Measurements from ENCODE around the gene OSTM1.

The OSTM1 gene

GRCh38 chr6:108113557-108114519, 39.3 kb upstream of the OSTM1 start:
- Mint-ChIP-seq H3K36me3 (no peaks in the 10 kb centered on the region), H3K9me3 (ENCODE audit: low read depth) (no peaks in the 10 kb centered on the region), H3K27ac (no peak overlapping the region), H3K4me1 (ENCODE audit: low read depth) (peaks cover 40% of the 10 kb centered on the region), H3K4me3 (peak overlapping the region; percentile 79), H3K27me3 (peaks cover 55% of the 10 kb centered on the region)

DNA sequence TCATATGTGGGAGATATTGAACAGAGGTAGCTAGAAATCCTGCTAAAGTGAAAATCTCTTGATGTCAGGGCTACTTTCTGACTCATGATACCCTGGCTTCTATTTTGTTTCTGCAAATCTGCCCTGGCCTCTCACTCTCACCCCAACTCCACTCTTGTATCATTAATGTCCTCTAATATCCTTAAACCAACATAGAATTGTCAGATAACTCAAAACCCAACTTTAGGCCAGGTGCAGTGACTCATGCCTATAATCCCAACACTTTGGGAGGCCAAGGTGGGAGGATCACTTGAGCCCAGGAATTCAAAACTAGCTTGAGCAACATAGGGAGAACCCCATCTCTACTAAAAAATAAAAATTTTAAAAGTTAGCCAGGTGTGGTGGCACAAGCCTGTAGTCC, 33.8 kb upstream of the OSTM1 start:
- no peaks in the 10 kb centered on the region for H3K9me3 Mint-ChIP-seq (ENCODE audit: low read depth)
- H3K4me3 Mint-ChIP-seq = no peak overlapping the region
- H3K4me1 Mint-ChIP-seq (ENCODE audit: low read depth) = peaks cover under 1% of the 10 kb centered on the region
- H3K36me3 Mint-ChIP-seq = no peaks in the 10 kb centered on the region
- H3K27me3 Mint-ChIP-seq = peaks cover 28% of the 10 kb centered on the region
- H3K27ac Mint-ChIP-seq = no peak overlapping the region

GRCh38 chr6:108107102-108107501, 32.6 kb upstream of the OSTM1 start:
- no peaks in the 10 kb centered on the region for H3K9me3 Mint-ChIP-seq (ENCODE audit: low read depth)
- H3K36me3 Mint-ChIP-seq = no peaks in the 10 kb centered on the region
- no peaks in the 10 kb centered on the region for H3K4me1 Mint-ChIP-seq (ENCODE audit: low read depth)
- no peak overlapping the region for H3K27ac Mint-ChIP-seq
- H3K4me3 Mint-ChIP-seq = no peak overlapping the region
- peaks cover 18% of the 10 kb centered on the region for H3K27me3 Mint-ChIP-seq

- H3K4me1 Mint-ChIP-seq (ENCODE audit: low read depth) = no peaks in the 10 kb centered on the region
- H3K9me3 Mint-ChIP-seq (ENCODE audit: low read depth) = no peaks in the 10 kb centered on the region
- H3K4me3 Mint-ChIP-seq = no peak overlapping the region
- peaks cover 15% of the 10 kb centered on the region for H3K27me3 Mint-ChIP-seq
- no peaks in the 10 kb centered on the region for H3K36me3 Mint-ChIP-seq
- H3K27ac Mint-ChIP-seq = no peak overlapping the region
Measured at GRCh38 chr6:108106694-108107093, 32.2 kb upstream of the OSTM1 start.

- Mint-ChIP-seq H3K9me3 (ENCODE audit: low read depth) (no peaks in the 10 kb centered on the region), H3K4me3 (no peak overlapping the region), H3K27me3 (peaks cover 14% of the 10 kb centered on the region), H3K27ac (no peak overlapping the region), H3K36me3 (no peaks in the 10 kb centered on the region), H3K4me1 (ENCODE audit: low read depth) (no peaks in the 10 kb centered on the region)
Measured at GRCh38 chr6:108106261-108106660, 31.7 kb upstream of the OSTM1 start.

- Mint-ChIP-seq H3K4me3 (no peak overlapping the region), H3K9me3 (ENCODE audit: low read depth) (no peaks in the 10 kb centered on the region), H3K27ac (no peak overlapping the region), H3K36me3 (no peaks in the 10 kb centered on the region), H3K4me1 (ENCODE audit: low read depth) (no peaks in the 10 kb centered on the region), H3K27me3 (peaks cover 10% of the 10 kb centered on the region)
Measured at GRCh38 chr6:108105571-108105970, 31.0 kb upstream of the OSTM1 start.

GRCh38 chr6:108102965-108103364, 28.4 kb upstream of the OSTM1 start:
- Mint-ChIP-seq H3K4me1 (ENCODE audit: low read depth) (no peaks in the 10 kb centered on the region), H3K36me3 (no peaks in the 10 kb centered on the region)

DNA sequence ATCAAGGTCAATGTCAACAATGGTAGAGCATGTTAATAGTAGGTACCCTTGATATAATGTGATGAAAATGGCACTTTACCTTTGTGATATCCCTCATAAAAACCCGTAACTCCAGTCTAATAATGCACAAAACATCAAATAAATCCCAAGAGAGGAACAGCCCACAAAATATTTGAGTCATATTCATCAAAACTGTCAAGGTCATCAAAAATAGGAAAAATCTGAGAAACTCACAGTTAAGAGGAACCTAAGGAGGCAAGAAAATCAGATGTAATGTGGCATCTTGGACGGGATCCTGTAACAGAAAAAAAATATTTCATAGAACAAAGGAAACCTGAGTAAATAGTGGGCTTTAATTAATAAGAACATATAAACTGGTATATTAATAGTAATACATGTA, 25.5 kb upstream of the OSTM1 start:
- no peak overlapping the region for H3K4me3 Mint-ChIP-seq
- H3K27ac Mint-ChIP-seq = no peak overlapping the region
- H3K4me1 Mint-ChIP-seq (ENCODE audit: low read depth) = no peaks in the 10 kb centered on the region
- H3K9me3 Mint-ChIP-seq (ENCODE audit: low read depth) = no peaks in the 10 kb centered on the region
- no peaks in the 10 kb centered on the region for H3K36me3 Mint-ChIP-seq
- H3K27me3 Mint-ChIP-seq = peaks cover 16% of the 10 kb centered on the region

More at GRCh38 chr6:108102965-108103364, 28.4 kb upstream of the OSTM1 start:
- no peak overlapping the region for H3K27ac Mint-ChIP-seq
- no peaks in the 10 kb centered on the region for H3K9me3 Mint-ChIP-seq (ENCODE audit: low read depth)
- H3K27me3 Mint-ChIP-seq = peaks cover 11% of the 10 kb centered on the region
- H3K4me3 Mint-ChIP-seq = no peak overlapping the region

- Mint-ChIP-seq H3K4me3 (no peak overlapping the region), H3K27ac (no peak overlapping the region), H3K27me3 (peaks cover 19% of the 10 kb centered on the region), H3K4me1 (ENCODE audit: low read depth) (no peaks in the 10 kb centered on the region), H3K9me3 (ENCODE audit: low read depth) (no peaks in the 10 kb centered on the region), H3K36me3 (no peaks in the 10 kb centered on the region)
Measured at GRCh38 chr6:108097882-108098281, 23.3 kb upstream of the OSTM1 start.

DNA sequence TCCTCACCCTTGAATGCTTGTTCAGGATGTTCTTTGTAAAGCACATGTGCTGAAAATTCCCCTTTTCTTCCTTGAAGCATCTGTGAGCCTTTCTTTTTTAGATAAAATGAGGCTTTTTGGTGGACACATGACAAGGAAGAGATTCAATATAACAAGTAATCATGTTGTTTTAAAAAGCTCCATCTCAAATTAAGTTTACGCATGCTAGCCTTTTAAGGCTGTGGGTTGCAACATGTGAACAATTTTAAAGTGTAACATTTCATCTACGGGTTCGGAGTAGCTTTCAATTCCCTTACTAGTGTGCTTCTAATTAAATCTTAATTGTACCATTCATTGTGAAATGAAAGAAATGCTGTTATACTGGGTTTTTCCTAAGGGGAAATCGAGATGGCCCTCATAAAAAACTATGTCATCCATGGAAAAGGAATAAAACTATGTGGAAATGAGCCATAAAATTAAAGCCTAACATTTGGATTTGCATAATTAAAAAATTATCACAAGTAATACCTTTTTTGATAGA, 19.3 kb upstream of the OSTM1 start:
- Mint-ChIP-seq H3K9me3 (ENCODE audit: low read depth) (no peaks in the 10 kb centered on the region), H3K27me3 (peaks cover 21% of the 10 kb centered on the region), H3K4me1 (ENCODE audit: low read depth) (no peaks in the 10 kb centered on the region), H3K36me3 (no peaks in the 10 kb centered on the region), H3K4me3 (no peak overlapping the region), H3K27ac (no peak overlapping the region)

GRCh38 chr6:108091288-108091687, 16.7 kb upstream of the OSTM1 start:
- Mint-ChIP-seq H3K27ac (no peak overlapping the region), H3K4me1 (ENCODE audit: low read depth) (no peaks in the 10 kb centered on the region), H3K27me3 (peaks cover 17% of the 10 kb centered on the region), H3K9me3 (ENCODE audit: low read depth) (no peaks in the 10 kb centered on the region), H3K4me3 (no peak overlapping the region), H3K36me3 (no peaks in the 10 kb centered on the region)

DNA sequence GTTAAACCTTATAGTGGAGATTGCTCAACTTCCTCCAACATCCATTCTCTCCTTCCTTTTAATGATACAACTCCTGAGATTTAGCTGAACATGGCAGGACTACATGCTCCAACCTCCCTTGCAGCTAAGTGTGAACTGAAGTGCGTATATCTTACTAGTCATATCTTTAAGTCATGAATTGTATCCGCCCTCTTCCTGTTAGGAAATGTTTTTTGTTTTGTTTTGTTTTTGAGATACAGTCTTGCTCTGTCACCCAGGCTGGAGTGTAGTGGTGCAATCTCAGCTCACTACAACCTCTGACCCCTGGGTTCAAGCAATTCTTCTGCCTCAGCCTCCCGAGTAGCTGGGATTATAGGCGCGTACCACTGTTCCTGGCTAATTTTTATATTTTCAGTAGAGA, 8.8 kb upstream of the OSTM1 start:
- Mint-ChIP-seq H3K9me3 (ENCODE audit: low read depth) (no peaks in the 10 kb centered on the region), H3K4me1 (ENCODE audit: low read depth) (no peaks in the 10 kb centered on the region), H3K4me3 (no peak overlapping the region), H3K27me3 (peaks cover 15% of the 10 kb centered on the region), H3K36me3 (peaks cover 4% of the 10 kb centered on the region), H3K27ac (no peak overlapping the region)

- Mint-ChIP-seq H3K27ac (no peak overlapping the region), H3K4me1 (ENCODE audit: low read depth) (no peaks in the 10 kb centered on the region), H3K9me3 (ENCODE audit: low read depth) (no peaks in the 10 kb centered on the region), H3K27me3 (peaks cover 15% of the 10 kb centered on the region), H3K4me3 (no peak overlapping the region), H3K36me3 (peaks cover 4% of the 10 kb centered on the region)
Measured at GRCh38 chr6:108082539-108082938, 8.0 kb upstream of the OSTM1 start.

GRCh38 chr6:108080010-108080780, 5.7 kb upstream of the OSTM1 start:
- Mint-ChIP-seq H3K9me3 (ENCODE audit: low read depth) (no peaks in the 10 kb centered on the region), H3K4me3 (no peak overlapping the region), H3K4me1 (ENCODE audit: low read depth) (peaks cover 1% of the 10 kb centered on the region), H3K36me3 (peaks cover 4% of the 10 kb centered on the region), H3K27me3 (peaks cover 9% of the 10 kb centered on the region), H3K27ac (no peak overlapping the region)

- Mint-ChIP-seq H3K9me3 (ENCODE audit: low read depth) (no peaks in the 10 kb centered on the region), H3K4me3 (no peak overlapping the region), H3K27me3 (peaks cover 9% of the 10 kb centered on the region), H3K27ac (no peak overlapping the region), H3K4me1 (ENCODE audit: low read depth) (peaks cover 8% of the 10 kb centered on the region), H3K36me3 (peaks cover 4% of the 10 kb centered on the region)
Measured at GRCh38 chr6:108078191-108078590, 3.6 kb upstream of the OSTM1 start.
